ENCODE results near the gene TOX2. TPM values are rescaled to one million over a fixed set of nuclear protein-coding genes. Genes with fewer than 3 reads are reported as not detected.

TOX2 gene
- total RNA-seq, 2 experiments from 2014 or later = 1.5 to 1.9 TPM

- Mint-ChIP-seq H3K36me3 (ENCODE audit: low read depth) (peaks cover 3% of the 10 kb centered on the region), H3K27ac (no peak overlapping the region), H3K4me3 (no peak overlapping the region), H3K27me3 (peaks cover 8% of the 10 kb centered on the region), H3K4me1 (no peaks in the 10 kb centered on the region), H3K9me3 (peaks cover 12% of the 10 kb centered on the region)
- ChIA-PET CTCF (no interaction called here), POLR2A (no interaction called here)
- no peak for DNase-seq
Observed at GRCh38 chr20:43904827-43905177, 9.8 kb upstream of the TOX2 start.

DNA sequence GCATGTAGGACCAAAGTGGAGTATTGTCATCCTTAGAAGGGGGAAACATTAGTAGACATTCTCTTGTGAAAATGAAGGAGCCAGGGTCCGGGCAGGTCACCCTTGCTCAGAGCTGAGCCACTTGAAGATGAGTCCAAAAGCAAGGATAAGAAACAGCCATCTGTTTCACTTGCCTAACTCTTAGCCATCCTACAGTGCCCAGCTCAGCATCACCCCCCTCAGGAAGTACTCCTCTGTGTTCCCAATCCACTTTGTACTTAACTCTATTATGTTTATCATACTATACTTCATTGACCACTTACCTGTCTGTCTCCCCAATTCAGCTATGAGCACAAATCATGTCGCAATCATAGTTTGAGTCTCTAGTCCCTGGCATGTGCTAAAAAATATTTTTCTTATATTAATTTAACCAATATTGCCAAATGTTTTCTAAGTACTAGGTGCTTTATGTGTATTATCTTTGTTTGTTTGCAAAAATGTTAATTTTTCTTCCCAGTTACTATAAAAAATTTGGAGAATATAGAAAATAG lies 8.1 kb upstream of the TOX2 start:
- Mint-ChIP-seq H3K9me3 (peaks cover 12% of the 10 kb centered on the region), H3K36me3 (ENCODE audit: low read depth) (peaks cover 3% of the 10 kb centered on the region), H3K27ac (no peak overlapping the region), H3K4me3 (no peak overlapping the region), H3K27me3 (peaks cover 5% of the 10 kb centered on the region), H3K4me1 (peaks cover 5% of the 10 kb centered on the region)
- POLR2A ChIA-PET = no interaction called here
- CTCF ChIA-PET = no interaction called here
- DNase-seq = no peak

- CTCF ChIA-PET = interaction anchor here (0.6 to 1.2 kb wide), 4 partner anchors 9 to 153 kb away, joined by 3 to 5 read pairs (median 3); no protein-coding TSS in a partner anchor
- H3K9me3 Mint-ChIP-seq = peaks cover 26% of the 10 kb centered on the region
Observed at GRCh38 chr20:43909211-43909610, 5.4 kb upstream of the TOX2 start.

DNA sequence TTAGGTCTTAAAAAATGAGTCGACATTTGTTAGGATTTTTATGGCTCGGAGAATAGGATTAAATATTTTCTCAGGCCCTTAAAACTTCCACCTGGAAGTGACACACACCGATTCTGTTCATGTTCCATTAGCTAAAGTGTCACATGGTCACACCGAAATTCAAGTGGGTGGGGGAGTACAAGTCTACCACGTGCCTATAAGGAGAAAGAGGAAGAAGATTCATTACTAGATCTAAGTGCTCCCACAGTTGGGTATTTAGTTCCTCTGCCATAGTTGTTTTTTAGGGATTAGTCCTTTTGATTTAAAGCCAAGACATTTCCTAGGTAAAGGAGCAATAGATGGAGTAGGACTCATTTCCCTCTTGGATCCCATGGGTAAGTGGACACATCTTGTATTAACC lies 4.9 kb upstream of the TOX2 start:
- H3K9me3 Mint-ChIP-seq = peaks cover 26% of the 10 kb centered on the region
- POLR2A ChIA-PET = no interaction called here
- H3K27me3 Mint-ChIP-seq = peaks cover 27% of the 10 kb centered on the region
- peaks cover 5% of the 10 kb centered on the region for H3K4me1 Mint-ChIP-seq
- H3K4me3 Mint-ChIP-seq = no peak overlapping the region
- CTCF ChIA-PET = interaction anchor here (1.2 kb wide), 1 partner anchor 34 kb away, joined by 3 read pairs; no protein-coding TSS in a partner anchor
- H3K36me3 Mint-ChIP-seq (ENCODE audit: low read depth) = peaks cover 3% of the 10 kb centered on the region
- no peak for DNase-seq
- H3K27ac Mint-ChIP-seq = no peak overlapping the region

More at GRCh38 chr20:43909211-43909610, 5.4 kb upstream of the TOX2 start:
- no peak for DNase-seq
- Mint-ChIP-seq H3K36me3 (ENCODE audit: low read depth) (peaks cover 3% of the 10 kb centered on the region), H3K27ac (no peak overlapping the region), H3K4me3 (no peak overlapping the region), H3K4me1 (peaks cover 5% of the 10 kb centered on the region), H3K27me3 (peaks cover 26% of the 10 kb centered on the region)
- POLR2A ChIA-PET = no interaction called here

DNA sequence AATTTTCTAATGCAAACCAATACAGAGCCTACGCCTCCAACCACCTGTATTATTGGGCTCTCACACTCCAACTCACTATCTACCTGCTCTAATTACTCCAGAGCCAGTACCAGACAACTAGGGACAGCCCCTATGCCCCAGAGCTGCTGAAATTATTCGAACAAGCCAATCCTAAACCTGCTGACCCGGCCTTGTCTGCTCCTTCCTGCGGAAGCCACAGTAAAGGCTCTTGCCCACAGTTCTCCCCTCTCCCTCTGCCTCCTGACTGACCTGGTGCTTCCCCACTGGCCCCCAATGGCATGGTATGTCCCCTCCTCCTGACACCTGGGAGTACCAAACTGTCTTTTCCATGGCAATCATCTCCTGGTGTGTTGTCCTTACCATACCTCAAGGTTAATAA lies 4.1 kb upstream of the TOX2 start:
- Mint-ChIP-seq H3K27me3 (peaks cover 33% of the 10 kb centered on the region), H3K27ac (no peak overlapping the region), H3K4me3 (no peak overlapping the region), H3K4me1 (peaks cover 10% of the 10 kb centered on the region), H3K36me3 (ENCODE audit: low read depth) (peaks cover 3% of the 10 kb centered on the region), H3K9me3 (peaks cover 26% of the 10 kb centered on the region)
- DNase-seq = no peak
- POLR2A ChIA-PET = no interaction called here
- CTCF ChIA-PET = interaction anchor here (0.7 kb wide), 1 partner anchor 14 kb away, joined by 3 read pairs; no protein-coding TSS in a partner anchor

- Mint-ChIP-seq H3K27ac (no peak overlapping the region), H3K36me3 (ENCODE audit: low read depth) (peaks cover 3% of the 10 kb centered on the region), H3K27me3 (peaks cover 37% of the 10 kb centered on the region), H3K9me3 (peaks cover 26% of the 10 kb centered on the region), H3K4me1 (peaks cover 10% of the 10 kb centered on the region), H3K4me3 (no peak overlapping the region)
- no peak for DNase-seq
- ChIA-PET CTCF (interaction anchor here (0.7 kb wide), 1 partner anchor 13 kb away, joined by 3 read pairs; no protein-coding TSS in a partner anchor), POLR2A (no interaction called here)
Observed at GRCh38 chr20:43911066-43911465, 3.6 kb upstream of the TOX2 start.

GRCh38 chr20:43913291-43914025 lies 1.2 kb upstream of the TOX2 start:
- H3K4me1 Mint-ChIP-seq = peaks cover 19% of the 10 kb centered on the region
- no peaks in the 10 kb centered on the region for H3K36me3 Mint-ChIP-seq (ENCODE audit: low read depth)
- peaks cover 54% of the 10 kb centered on the region for H3K27me3 Mint-ChIP-seq
- DNase-seq = no peak
- H3K27ac Mint-ChIP-seq = peak overlapping the region; percentile 10
- H3K4me3 Mint-ChIP-seq = peak overlapping the region; percentile 49
- peaks cover 20% of the 10 kb centered on the region for H3K9me3 Mint-ChIP-seq
- ChIA-PET CTCF (no interaction called here), POLR2A (no interaction called here)

DNA sequence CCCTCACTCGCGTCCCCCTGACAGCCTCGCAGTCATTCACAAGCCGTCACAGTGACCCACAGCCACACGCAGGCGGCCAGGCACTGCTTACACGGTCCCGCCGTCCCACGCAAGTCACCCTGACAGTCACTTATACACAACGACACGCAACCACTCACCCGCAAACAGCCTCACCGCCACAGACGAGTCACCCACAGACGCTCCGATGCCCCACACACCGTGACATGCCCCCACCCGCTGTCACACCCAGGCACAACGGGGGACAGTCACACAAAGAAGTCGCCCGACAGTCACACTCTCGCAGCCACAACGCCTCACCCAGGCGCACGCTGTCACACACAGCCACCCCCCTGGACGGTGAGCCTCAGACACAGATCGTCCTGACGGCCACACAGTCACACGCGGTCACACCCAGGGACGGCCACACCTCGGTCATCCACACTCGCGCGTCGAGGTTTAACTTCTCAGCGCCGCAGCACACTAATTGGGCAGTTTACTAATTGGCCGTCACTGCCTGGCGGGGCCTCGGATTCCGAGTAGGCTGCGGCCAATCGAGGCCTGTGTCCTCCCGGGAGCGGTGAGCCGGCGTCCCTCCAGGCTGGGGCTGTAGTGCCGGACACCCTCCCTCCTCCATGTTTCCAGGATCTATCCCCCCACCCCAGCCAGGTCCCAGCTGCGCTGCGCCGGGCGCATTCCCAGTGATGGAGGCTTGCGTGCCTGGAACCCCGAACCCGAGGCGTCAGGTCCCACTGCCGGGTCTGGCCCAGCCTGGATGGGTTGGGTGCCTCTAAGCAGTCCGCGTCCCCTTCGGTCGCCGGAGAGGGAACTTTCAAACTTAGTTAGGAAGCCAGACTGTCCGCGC lies 790 bp downstream of the TOX2 start:
- H3K4me3 Mint-ChIP-seq = peak overlapping the region; percentile 68
- ChIA-PET CTCF (interaction anchor here (0.6 kb wide), 1 partner anchor 439 kb away, joined by 3 read pairs; no protein-coding TSS in a partner anchor), POLR2A (no interaction called here)
- H3K27ac Mint-ChIP-seq = no peak overlapping the region
- H3K4me1 Mint-ChIP-seq = peaks cover 19% of the 10 kb centered on the region
- peaks cover 71% of the 10 kb centered on the region for H3K27me3 Mint-ChIP-seq
- no peaks in the 10 kb centered on the region for H3K36me3 Mint-ChIP-seq (ENCODE audit: low read depth)
- DNase-seq = peak; percentile 21
- H3K9me3 Mint-ChIP-seq = peaks cover 14% of the 10 kb centered on the region

GRCh38 chr20:43916073-43916880 lies 1.6 kb downstream of the TOX2 start:
- Mint-ChIP-seq H3K36me3 (ENCODE audit: low read depth) (no peaks in the 10 kb centered on the region), H3K4me3 (peak overlapping the region; percentile 45), H3K4me1 (peaks cover 17% of the 10 kb centered on the region), H3K27ac (no peak overlapping the region), H3K27me3 (peaks cover 74% of the 10 kb centered on the region), H3K9me3 (peaks cover 14% of the 10 kb centered on the region)
- ChIA-PET POLR2A (no interaction called here), CTCF (interaction anchor here (1.6 kb wide), 1 partner anchor 18 kb away, joined by 3 read pairs; no protein-coding TSS in a partner anchor)
- DNase-seq = no peak

DNA sequence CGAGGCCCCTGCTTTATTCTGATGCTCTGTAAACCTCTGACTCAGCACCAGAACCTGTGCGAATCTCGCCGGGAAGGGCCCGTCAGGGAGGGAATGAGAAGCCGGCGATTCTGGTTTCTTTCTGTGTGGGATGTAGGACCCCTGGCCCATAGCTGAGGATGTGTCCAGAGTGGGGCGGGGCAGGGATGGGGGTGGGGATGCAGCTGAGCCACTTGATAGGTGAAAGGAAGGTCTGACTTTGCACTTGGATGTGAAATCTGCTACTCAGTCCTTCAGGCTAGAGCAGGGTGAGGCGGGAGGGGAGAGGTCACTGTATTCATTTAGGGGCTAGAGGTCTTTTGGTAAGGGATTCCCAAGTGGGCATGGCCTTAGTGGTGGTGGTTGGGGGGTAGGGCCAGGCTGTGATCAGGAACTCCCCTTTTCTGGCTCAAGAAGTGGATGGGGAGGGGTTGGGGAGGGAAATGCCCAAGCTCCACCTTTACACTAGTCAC lies 2.3 kb downstream of the TOX2 start:
- H3K27me3 Mint-ChIP-seq = peaks cover 77% of the 10 kb centered on the region
- no peak overlapping the region for H3K27ac Mint-ChIP-seq
- ChIA-PET POLR2A (no interaction called here), CTCF (interaction anchor here (1.6 kb wide), 1 partner anchor 17 kb away, joined by 3 read pairs; no protein-coding TSS in a partner anchor)
- no peaks in the 10 kb centered on the region for H3K36me3 Mint-ChIP-seq (ENCODE audit: low read depth)
- peaks cover 23% of the 10 kb centered on the region for H3K4me1 Mint-ChIP-seq
- H3K9me3 Mint-ChIP-seq = peaks cover 14% of the 10 kb centered on the region
- H3K4me3 Mint-ChIP-seq = peak overlapping the region; percentile 45
- no peak for DNase-seq

- CTCF ChIA-PET = interaction anchor here (1.6 kb wide), 1 partner anchor 17 kb away, joined by 3 read pairs; no protein-coding TSS in a partner anchor
Observed at GRCh38 chr20:43917380-43917779, 2.7 kb downstream of the TOX2 start.

More at GRCh38 chr20:43917380-43917779, 2.7 kb downstream of the TOX2 start:
- Mint-ChIP-seq H3K4me3 (no peak overlapping the region), H3K4me1 (peaks cover 27% of the 10 kb centered on the region), H3K27me3 (peaks cover 78% of the 10 kb centered on the region), H3K36me3 (ENCODE audit: low read depth) (no peaks in the 10 kb centered on the region), H3K9me3 (peaks cover 12% of the 10 kb centered on the region), H3K27ac (no peak overlapping the region)
- POLR2A ChIA-PET = no interaction called here
- no peak for DNase-seq

All from activated CD4-positive, alpha-beta T cell treated with anti-CD3 and anti-CD28 coated beads, Interleukin-2, amount 10 ng/mL, durations not matched to agents 7 days and 5 days (primary cell).